WTC11 (cell line): ENCODE results near the gene GH1.

Experiments used
- TF ChIP-seq, protein P1 (sequence below): sonication (generic); formaldehyde crosslinking; IDR thresholded peaks from 2 replicates; pipeline ENCODE4 v1.8.1; 2022; ENCODE audit warnings: low read depth, mild to moderate bottlenecking, moderate library complexity, missing genetic modification reagents, borderline replicate concordance
- TF ChIP-seq, protein P2 (sequence below): sonication (generic); formaldehyde crosslinking; conservative IDR thresholded peaks from 2 replicates; pipeline ENCODE4 v1.8.1; 2022; ENCODE audit warnings: mild to moderate bottlenecking, missing genetic modification reagents

DNA sequence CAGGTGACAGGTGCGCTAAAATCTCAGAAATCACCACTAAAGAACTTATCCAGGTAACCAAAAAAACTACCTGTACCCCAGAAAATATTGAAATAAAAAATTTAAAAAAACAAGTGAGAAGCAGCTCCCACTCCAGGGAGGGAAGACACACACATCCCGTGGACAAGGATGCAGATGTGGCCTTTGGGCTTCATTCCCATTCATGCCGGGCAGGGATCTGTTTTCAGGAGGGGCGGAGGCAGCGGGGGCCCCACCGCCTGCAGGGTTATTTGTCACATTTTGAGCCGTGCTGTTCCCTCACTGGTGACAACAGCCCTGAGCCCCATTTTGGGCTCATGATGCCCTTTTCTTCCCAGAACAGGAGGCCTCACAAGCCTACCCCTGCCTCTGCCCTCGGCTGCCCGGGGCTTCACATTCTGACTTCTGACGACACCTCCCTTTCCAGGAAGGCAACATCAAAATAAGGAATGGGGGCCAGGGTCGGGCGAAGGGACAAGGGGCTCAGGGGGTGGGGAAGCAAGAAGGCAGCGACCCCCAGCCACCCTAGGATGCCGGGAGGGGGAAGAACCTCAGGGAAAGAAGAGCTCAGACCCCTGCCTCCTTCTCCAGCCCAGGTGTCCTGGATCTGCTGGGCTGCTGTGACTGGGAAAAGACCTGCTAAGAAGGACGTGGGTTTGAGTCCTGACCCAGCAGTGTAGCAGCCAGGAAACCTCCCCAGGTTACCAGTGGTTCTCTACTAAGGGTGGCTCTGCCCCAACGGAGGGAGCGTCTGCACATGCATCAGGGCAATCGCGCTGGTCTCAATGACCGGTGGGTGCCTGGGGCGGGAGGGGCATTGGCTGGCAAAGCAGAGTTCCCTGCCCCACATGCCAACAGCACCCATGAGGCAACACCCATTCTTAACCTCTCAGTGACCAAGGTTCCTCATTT, 15.8 kb upstream of the GH1 start:
- TF ChIP-seq, protein P1, sequence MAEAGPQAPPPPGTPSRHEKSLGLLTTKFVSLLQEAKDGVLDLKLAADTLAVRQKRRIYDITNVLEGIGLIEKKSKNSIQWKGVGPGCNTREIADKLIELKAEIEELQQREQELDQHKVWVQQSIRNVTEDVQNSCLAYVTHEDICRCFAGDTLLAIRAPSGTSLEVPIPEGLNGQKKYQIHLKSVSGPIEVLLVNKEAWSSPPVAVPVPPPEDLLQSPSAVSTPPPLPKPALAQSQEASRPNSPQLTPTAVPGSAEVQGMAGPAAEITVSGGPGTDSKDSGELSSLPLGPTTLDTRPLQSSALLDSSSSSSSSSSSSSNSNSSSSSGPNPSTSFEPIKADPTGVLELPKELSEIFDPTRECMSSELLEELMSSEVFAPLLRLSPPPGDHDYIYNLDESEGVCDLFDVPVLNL (CRISPR knock-in tag): no peak
- TF ChIP-seq, protein P2, sequence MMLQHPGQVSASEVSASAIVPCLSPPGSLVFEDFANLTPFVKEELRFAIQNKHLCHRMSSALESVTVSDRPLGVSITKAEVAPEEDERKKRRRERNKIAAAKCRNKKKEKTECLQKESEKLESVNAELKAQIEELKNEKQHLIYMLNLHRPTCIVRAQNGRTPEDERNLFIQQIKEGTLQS: no peak
